A673 (cell line): Measurements from ENCODE around the gene KATNAL2. TPM values are rescaled to one million over a fixed set of nuclear protein-coding genes. Genes with fewer than 3 reads are reported as not detected.

Experiments used
- BruUV-seq: library from RNA; stranded (reverse); fragments of 400-500 nt; replicated peaks from 2 replicates; lab custom pipeline; 2021; lab: Mats Ljungman, UMichigan
- CTCF ChIA-PET: fragments of 300-600 bp; sonication (Branson Sonifier 250); formaldehyde crosslinking; loops from one replicate; lab custom pipeline; 2022; ENCODE audit warnings: antibody characterized with exemption; lab: Charles Lee
- POLR2A ChIA-PET: fragments of 300-600 bp; sonication (Branson Sonifier 250); formaldehyde crosslinking; loops from one replicate; lab custom pipeline; 2022; ENCODE audit warnings: antibody characterized with exemption; ENCODE audit not compliant: low non-redundant PET; lab: Charles Lee
- DNase-seq: peaks from one replicate; pipeline ENCODE4 v3.0.0-alpha.2; 2015; ENCODE audit warnings: low spot score
- H3K27ac ChIP-seq: fragments of 200-600 bp; sonication (generic); 2 replicates; pipeline ENCODE4 v1.5.1; 2016; ENCODE audit warnings: mixed run types, low read depth, mild to moderate bottlenecking, mixed read lengths, antibody characterized with exemption, low read length; ENCODE audit not compliant: poor library complexity, severe bottlenecking
- H3K27me3 ChIP-seq: fragments of 200-600 bp; sonication (generic); replicated peaks from 2 replicates; pipeline ENCODE4 v1.6.1; 2017; ENCODE audit warnings: mixed run types, low read depth, mild to moderate bottlenecking, mixed read lengths, antibody characterized with exemption, low read length; ENCODE audit not compliant: insufficient read depth, poor library complexity
- H3K36me3 ChIP-seq: fragments of 200-600 bp; sonication (generic); 2 replicates; pipeline ENCODE4 v1.6.1; 2016; ENCODE audit warnings: mixed run types, mild to moderate bottlenecking, mixed read lengths, antibody characterized with exemption, low read length; ENCODE audit not compliant: insufficient read depth, poor library complexity, severe bottlenecking
- H3K4me1 ChIP-seq: fragments of 200-600 bp; sonication (generic); 2 replicates; pipeline ENCODE4 v1.6.1; 2017; ENCODE audit warnings: mixed run types, mild to moderate bottlenecking, mixed read lengths, antibody characterized with exemption, low read length; ENCODE audit not compliant: insufficient read depth, poor library complexity, severe bottlenecking
- H3K4me3 ChIP-seq: fragments of 200-600 bp; sonication (generic); 2 replicates; pipeline ENCODE4 v1.5.1; 2016; ENCODE audit warnings: low read depth, mixed run types, mild to moderate bottlenecking, mixed read lengths, low read length; ENCODE audit not compliant: poor library complexity, severe bottlenecking
- H3K9me3 ChIP-seq: fragments of 200-600 bp; sonication (generic); 2 replicates; pipeline ENCODE4 v1.6.1; 2016; ENCODE audit warnings: mixed run types, low read depth, mild to moderate bottlenecking, mixed read lengths, antibody characterized with exemption, low read length; ENCODE audit not compliant: poor library complexity, severe bottlenecking
- CTCF ChIP-seq: fragments of 300-800, 200-600 bp; sonication (generic); conservative IDR thresholded peaks from 2 replicates; pipeline ENCODE4 v1.5.1; 2017; ENCODE audit warnings: low read depth, mild to moderate bottlenecking, antibody characterized with exemption, low read length, moderate library complexity, mixed read lengths
- EZH2 ChIP-seq: fragments of 200-600 bp; sonication (generic); IDR thresholded peaks from 2 replicates; pipeline ENCODE4 v1.6.1; 2017; ENCODE audit warnings: borderline replicate concordance, low read depth, mild to moderate bottlenecking, mixed read lengths, antibody characterized with exemption, low read length; ENCODE audit not compliant: poor library complexity, severe bottlenecking
- intact Hi-C: fragments of 100-400 bp; cut with micrococcal nuclease; formaldehyde crosslinking; loops from one replicate; pipeline ENCODE4 v1.10.0; 2022; ENCODE audit not compliant: unreplicated experiment
- total RNA-seq: library from RNA; stranded (reverse); gene quantifications from 2 replicates; pipeline ENCODE4 v1.2.3, GENCODE V29; 2021

KATNAL2 gene
- total RNA-seq, 1 experiment from 2014 or later, result 10.6 TPM

- no peak for TF ChIP-seq EZH2
- no peak for TF ChIP-seq CTCF
- Histone ChIP-seq H3K4me3 (no peak within 1 kb of the TSS), H3K4me1 (no peaks in the 10 kb centered on the region), H3K27ac (no peak within 1 kb of the TSS), H3K27me3 (no peaks in the 10 kb centered on the region), H3K9me3 (no peaks in the 10 kb centered on the region), H3K36me3 (no peaks in the 10 kb centered on the region)
- DNase-seq, result no peak
- no TSS peak for BruUV-seq
- intact Hi-C loops, result no loop called here
- POLR2A ChIA-PET, result no interaction called here
- CTCF ChIA-PET, result no interaction called here
These were observed 117.8 kb downstream of the KATNAL2 start, which contains the start of gene ELOA2 for GRCh38 chr18:47035156-47035671. Gene ELOA2, minus strand, starts transcription at chr18:47035621. Its CDS starts 357 bp downstream, at chr18:47035264.

GRCh38 chr18:47036298-47036874 is 119.0 kb downstream of the KATNAL2 start:
- Histone ChIP-seq H3K4me1 (no peaks in the 10 kb centered on the region), H3K27me3 (no peaks in the 10 kb centered on the region), H3K27ac (no peak overlapping the region), H3K36me3 (no peaks in the 10 kb centered on the region), H3K4me3 (no peak overlapping the region), H3K9me3 (no peaks in the 10 kb centered on the region)
- peak; percentile 77 for TF ChIP-seq CTCF
- TF ChIP-seq EZH2, result no peak
- ChIA-PET POLR2A (no interaction called here), CTCF (no interaction called here)
- peak; percentile 47 for DNase-seq
- BruUV-seq, result no TSS peak
- intact Hi-C loops, result no loop called here

DNA sequence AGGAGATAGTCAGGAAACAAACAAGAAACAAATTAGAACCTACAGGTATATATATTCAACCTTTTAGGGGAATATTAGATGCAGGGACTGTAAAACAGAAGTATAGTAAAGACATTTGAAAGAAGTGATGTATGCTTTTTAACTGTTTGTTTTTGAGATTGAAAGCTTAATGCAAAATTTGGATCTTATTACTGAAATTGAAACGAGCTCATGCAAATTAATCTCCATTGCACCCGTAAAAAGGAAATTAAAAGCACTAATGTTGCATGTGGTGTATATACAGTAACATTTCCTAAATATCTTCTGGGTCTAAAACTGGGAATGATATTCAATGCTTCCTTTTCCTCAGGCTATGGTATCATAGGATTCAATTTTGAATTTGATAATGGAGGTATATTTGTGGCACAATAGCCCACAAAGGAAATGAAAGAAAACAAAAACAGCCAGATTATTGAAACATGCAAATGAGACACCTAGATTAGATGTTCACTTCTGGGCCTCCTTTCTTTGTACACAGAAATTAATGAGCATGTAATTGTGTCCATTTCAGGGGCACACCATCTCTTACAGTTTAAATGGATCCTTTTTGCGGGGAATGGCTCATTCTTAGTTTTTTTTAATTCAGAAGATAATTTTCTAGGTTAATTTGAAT is 119.7 kb downstream of the KATNAL2 start:
- Histone ChIP-seq H3K27me3 (no peaks in the 10 kb centered on the region), H3K4me1 (no peaks in the 10 kb centered on the region), H3K4me3 (no peak overlapping the region), H3K36me3 (no peaks in the 10 kb centered on the region), H3K9me3 (no peaks in the 10 kb centered on the region), H3K27ac (no peak overlapping the region)
- ChIA-PET POLR2A (no interaction called here), CTCF (no interaction called here)
- no peak for TF ChIP-seq CTCF
- no peak for TF ChIP-seq EZH2
- no peak for DNase-seq
- intact Hi-C loops, result no loop called here
- no TSS peak for BruUV-seq
